GM06990 (cell line): ENCODE measurements around the gene KIF6.

Experiments used
- DNase-seq: peaks from one replicate; pipeline ENCODE4 v3.0.0-alpha.2; 2011; ENCODE audit not compliant: insufficient read length; ENCODE audit errors: extremely low read depth
- H3K27me3 ChIP-seq: replicated peaks from 2 replicates; pipeline ENCODE4 v1.6.0; 2011; ENCODE audit warnings: low read length; ENCODE audit not compliant: control insufficient read depth, insufficient read depth
- H3K36me3 ChIP-seq: 2 replicates; pipeline ENCODE4 v1.5.1; 2011; ENCODE audit warnings: low read length; ENCODE audit not compliant: control insufficient read depth, insufficient read depth
- H3K4me3 ChIP-seq: replicated peaks from 2 replicates; pipeline ENCODE4 v1.5.1; 2011; ENCODE audit warnings: low read depth, mild to moderate bottlenecking, control low read depth, low read length
- TF ChIP-seq, protein P1 (sequence below): IDR thresholded peaks from 2 replicates; pipeline ENCODE4 v1.5.1; 2011; ENCODE audit warnings: low read length, control low read depth, mild to moderate bottlenecking, inconsistent platforms; ENCODE audit not compliant: insufficient read depth, poor library complexity, severe bottlenecking

KIF6 gene

DNA sequence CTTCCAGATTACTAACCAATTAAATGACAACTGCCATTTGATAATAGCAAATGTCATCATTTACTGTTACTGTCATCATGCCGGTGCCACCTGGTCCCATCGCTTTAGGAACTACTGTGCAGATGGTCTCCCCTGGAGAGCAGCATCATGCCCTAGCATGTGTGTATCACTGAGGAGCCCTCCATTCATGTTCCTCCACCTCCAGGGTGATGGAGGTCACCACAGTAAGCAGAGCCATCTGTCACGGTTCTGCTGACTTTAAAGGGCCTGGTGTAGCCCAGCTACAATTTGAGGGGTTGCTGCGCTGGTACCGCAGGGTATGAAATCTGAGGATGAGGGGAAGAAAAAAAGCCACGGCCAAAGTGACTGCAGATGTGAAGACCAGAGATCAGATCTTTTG, 283.9 kb downstream of the KIF6 start:
- Histone ChIP-seq H3K27me3 (no peaks in the 10 kb centered on the region; the same call in 1 of the 2 replicates), H3K36me3 (no peaks in the 10 kb centered on the region), H3K4me3 (no peak overlapping the region)
- DNase-seq, result no peak
- TF ChIP-seq, protein P1, sequence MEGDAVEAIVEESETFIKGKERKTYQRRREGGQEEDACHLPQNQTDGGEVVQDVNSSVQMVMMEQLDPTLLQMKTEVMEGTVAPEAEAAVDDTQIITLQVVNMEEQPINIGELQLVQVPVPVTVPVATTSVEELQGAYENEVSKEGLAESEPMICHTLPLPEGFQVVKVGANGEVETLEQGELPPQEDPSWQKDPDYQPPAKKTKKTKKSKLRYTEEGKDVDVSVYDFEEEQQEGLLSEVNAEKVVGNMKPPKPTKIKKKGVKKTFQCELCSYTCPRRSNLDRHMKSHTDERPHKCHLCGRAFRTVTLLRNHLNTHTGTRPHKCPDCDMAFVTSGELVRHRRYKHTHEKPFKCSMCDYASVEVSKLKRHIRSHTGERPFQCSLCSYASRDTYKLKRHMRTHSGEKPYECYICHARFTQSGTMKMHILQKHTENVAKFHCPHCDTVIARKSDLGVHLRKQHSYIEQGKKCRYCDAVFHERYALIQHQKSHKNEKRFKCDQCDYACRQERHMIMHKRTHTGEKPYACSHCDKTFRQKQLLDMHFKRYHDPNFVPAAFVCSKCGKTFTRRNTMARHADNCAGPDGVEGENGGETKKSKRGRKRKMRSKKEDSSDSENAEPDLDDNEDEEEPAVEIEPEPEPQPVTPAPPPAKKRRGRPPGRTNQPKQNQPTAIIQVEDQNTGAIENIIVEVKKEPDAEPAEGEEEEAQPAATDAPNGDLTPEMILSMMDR, result no peak

- Histone ChIP-seq H3K36me3 (no peaks in the 10 kb centered on the region), H3K27me3 (no peaks in the 10 kb centered on the region; the same call in 1 of the 2 replicates), H3K4me3 (no peak overlapping the region)
- no peak for DNase-seq
- TF ChIP-seq, protein P1, result no peak
Measured at GRCh38 chr6:39440039-39440426, 285.2 kb downstream of the KIF6 start.

DNA sequence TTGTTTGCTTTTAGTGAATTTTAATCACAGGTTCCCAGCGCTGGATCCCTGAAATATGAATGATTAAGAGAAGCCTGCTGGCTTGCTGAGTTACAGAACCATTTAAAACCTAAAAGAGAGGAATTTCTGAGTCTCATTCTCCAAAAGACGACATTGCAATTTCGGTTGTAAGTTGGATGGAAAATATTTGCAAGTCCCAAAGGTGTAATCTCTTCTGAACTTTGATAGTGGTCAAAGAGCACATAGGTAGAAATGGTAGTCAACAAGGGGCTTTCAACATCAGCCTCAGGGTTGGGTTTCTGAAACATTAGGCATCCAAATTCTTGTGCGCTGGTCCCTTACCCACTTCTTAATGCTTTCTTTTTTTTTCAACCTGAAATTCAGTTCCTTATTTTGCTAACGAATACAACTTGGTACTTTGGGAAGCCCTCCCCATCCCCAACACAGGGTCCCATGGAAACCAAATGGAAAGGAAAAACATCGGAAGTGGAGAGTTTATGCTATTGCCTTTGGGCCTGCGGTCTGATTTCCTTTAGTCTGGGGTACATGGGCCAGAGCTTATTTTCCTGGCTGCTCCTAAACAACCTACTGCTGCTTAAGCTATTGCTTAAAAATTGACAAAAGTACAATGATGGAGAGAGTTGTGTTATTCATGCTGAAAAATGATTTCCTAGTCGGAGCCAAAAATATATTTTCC, 285.7 kb downstream of the KIF6 start:
- TF ChIP-seq, protein P1, result no peak
- H3K4me3 ChIP-seq, result no peak overlapping the region
- H3K27me3 ChIP-seq, result no peaks in the 10 kb centered on the region
- no peak for DNase-seq
- no peaks in the 10 kb centered on the region for H3K36me3 ChIP-seq

- DNase-seq, result no peak
- no peak overlapping the region for H3K4me3 ChIP-seq
- TF ChIP-seq, protein P1, result no peak
- no peaks in the 10 kb centered on the region; the same call in 1 of the 2 replicates for H3K27me3 ChIP-seq
- H3K36me3 ChIP-seq, result no peaks in the 10 kb centered on the region
Measured at GRCh38 chr6:39433630-39434029, 291.6 kb downstream of the KIF6 start.

- Histone ChIP-seq H3K27me3 (no peaks in the 10 kb centered on the region; the same call in 1 of the 2 replicates), H3K36me3 (no peaks in the 10 kb centered on the region), H3K4me3 (no peak overlapping the region)
- TF ChIP-seq, protein P1, result no peak
- no peak for DNase-seq
Measured at GRCh38 chr6:39432330-39433025, 292.7 kb downstream of the KIF6 start.
